GM18909 (cell line): ENCODE measurements around the gene C4A.
"Not testable (repeated sequence)": the region's sequence is repeated elsewhere in the genome, so short reads cannot be mapped to it uniquely, and the experiment has no call there.

ENCODE experiments used
- ATAC-seq: cut with Tn5 transposase; IDR thresholded peaks from one replicate; pipeline ENCODE4 v1.9.1; 2021; ENCODE audit warnings: mild to moderate bottlenecking; ENCODE audit not compliant: unreplicated experiment, poor library complexity

C4A gene

GRCh38 chr6:31981744-31982143, at the start of gene C4A:
TSS of gene C4A (plus strand) at chr6:31982057. CDS start at chr6:31982108, 51 bp downstream.
- not testable (repeated sequence) for ATAC-seq

GRCh38 chr6:31932137-31932536, 49.7 kb upstream of the C4A start:
- ATAC-seq: not testable (repeated sequence)

- ATAC-seq: no peak
Measured at GRCh38 chr6:31933537-31933936, 48.3 kb upstream of the C4A start.

- no peak for ATAC-seq
Measured at GRCh38 chr6:31935021-31935420, 46.8 kb upstream of the C4A start.

- no peak for ATAC-seq
Measured at GRCh38 chr6:31935823-31936222, 46.0 kb upstream of the C4A start.

DNA sequence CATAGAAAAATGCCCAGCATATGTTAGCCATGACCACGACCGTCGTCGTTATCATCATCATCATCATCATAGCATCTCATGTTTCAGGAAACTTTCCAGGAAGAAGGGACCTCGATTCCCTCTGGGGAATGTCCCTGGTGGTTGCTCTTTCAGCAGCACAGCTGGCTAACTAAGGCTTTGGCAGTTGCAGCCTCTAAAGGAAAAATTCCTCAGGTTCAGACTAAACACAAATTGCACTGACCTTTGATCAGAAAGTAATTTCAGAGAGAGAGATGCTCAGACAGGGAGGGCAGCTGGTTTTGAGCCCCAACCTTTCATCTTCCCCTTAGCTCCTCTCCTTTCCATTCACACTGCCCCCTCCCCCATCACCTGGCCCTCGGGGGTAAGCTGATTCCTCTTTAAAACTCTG, 41.6 kb upstream of the C4A start:
- ATAC-seq: no peak

DNA sequence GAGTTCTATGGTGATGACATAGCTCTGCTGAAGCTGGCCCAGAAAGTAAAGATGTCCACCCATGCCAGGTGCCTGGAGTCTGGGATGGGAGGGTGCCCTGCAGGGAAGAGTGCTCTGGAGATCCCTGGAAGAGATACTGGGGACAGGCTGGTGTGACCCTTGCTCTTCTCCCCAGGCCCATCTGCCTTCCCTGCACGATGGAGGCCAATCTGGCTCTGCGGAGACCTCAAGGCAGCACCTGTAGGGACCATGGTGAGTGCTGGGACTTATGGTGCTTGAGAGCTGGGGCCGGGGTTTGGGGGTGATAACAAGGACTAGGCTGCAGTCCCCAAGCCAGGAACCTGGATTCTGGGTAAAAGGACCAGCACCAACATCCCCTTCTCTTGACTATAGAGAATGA, 38.1 kb upstream of the C4A start:
- no peak for ATAC-seq

- no peak for ATAC-seq
Measured at GRCh38 chr6:31945154-31945506, 36.7 kb upstream of the C4A start.

DNA sequence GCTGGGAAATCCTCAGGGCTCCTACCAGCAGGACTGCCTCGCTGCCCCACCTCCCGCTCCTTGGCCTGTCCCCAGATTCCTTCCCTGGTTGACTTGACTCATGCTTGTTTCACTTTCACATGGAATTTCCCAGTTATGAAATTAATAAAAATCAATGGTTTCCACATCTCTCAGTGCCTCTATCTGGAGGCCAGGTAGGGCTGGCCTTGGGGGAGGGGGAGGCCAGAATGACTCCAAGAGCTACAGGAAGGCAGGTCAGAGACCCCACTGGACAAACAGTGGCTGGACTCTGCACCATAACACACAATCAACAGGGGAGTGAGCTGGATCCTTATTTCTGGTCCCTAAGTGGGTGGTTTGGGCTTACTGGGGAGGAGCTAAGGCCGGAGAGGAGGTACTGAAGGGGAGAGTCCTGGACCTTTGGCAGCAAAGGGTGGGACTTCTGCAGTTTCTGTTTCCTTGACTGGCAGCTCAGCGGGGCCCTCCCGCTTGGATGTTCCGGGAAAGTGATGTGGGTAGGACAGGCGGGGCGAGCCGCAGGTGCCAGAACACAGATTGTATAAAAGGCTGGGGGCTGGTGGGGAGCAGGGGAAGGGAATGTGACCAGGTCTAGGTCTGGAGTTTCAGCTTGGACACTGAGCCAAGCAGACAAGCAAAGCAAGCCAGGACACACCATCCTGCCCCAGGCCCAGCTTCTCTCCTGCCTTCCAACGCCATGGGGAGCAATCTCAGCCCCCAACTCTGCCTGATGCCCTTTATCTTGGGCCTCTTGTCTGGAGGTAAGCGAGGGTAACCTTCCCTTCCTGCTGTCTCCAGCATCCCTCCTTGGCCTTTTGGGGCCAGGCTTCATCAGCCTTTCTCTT, 36.1 kb upstream of the C4A start, which contains the start of gene CFB:
Gene CFB, plus strand, starts transcription at position 589 of the 863 bp plus-strand sequence. Its CDS starts 127 bp downstream, at position 716.
- no peak for ATAC-seq

- ATAC-seq: no peak
Measured at GRCh38 chr6:31946370-31946885, 35.4 kb upstream of the C4A start.

DNA sequence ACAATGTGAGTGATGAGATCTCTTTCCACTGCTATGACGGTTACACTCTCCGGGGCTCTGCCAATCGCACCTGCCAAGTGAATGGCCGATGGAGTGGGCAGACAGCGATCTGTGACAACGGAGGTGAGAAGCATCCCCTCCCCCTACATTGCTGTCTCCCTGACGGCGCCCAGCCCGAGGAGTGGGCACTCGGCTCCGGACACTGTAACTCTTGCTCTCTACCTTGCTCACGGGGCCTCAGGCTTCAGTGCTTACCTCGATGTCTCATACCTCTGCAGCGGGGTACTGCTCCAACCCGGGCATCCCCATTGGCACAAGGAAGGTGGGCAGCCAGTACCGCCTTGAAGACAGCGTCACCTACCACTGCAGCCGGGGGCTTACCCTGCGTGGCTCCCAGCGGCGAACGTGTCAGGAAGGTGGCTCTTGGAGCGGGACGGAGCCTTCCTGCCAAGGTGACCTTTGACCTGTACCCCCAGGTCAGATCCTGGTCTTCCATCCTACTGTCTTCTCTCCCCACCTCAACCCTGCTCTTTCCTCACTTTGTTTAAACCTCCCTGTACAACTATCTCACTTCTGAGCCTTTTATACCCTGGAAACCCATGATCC, 34.7 kb upstream of the C4A start:
- no peak for ATAC-seq

- no peak for ATAC-seq
Measured at GRCh38 chr6:31947864-31948263, 34.0 kb upstream of the C4A start.

GRCh38 chr6:31948306-31948705, 33.6 kb upstream of the C4A start:
- no peak for ATAC-seq

GRCh38 chr6:31948753-31949413, 33.0 kb upstream of the C4A start:
- no peak for ATAC-seq

DNA sequence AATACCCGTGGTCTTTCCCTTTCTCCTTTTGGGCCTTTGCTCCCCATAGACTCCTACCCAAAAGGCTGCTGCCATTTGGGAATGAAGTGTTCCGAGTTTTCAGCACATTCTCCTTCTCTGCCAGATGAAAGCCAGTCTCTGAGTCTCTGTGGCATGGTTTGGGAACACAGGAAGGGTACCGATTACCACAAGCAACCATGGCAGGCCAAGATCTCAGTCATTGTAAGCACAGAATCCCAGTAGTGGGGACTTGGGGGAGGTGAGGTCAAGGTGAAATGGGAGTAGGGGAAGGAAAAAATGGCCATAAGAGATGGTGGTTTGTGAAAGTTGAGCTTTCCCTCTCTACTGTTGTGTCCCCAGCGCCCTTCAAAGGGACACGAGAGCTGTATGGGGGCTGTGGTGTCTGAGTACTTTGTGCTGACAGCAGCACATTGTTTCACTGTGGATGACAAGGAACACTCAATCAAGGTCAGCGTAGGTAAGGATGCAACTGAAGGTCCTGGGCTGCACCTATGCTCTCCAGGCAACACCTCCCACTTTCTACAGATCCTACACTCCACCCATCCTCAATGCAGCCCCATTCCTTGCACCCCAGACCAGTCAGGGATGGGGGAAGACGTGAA, 31.8 kb upstream of the C4A start:
- no peak for ATAC-seq

GRCh38 chr6:31952140-31952805, 29.6 kb upstream of the C4A start:
- no peak for ATAC-seq

DNA sequence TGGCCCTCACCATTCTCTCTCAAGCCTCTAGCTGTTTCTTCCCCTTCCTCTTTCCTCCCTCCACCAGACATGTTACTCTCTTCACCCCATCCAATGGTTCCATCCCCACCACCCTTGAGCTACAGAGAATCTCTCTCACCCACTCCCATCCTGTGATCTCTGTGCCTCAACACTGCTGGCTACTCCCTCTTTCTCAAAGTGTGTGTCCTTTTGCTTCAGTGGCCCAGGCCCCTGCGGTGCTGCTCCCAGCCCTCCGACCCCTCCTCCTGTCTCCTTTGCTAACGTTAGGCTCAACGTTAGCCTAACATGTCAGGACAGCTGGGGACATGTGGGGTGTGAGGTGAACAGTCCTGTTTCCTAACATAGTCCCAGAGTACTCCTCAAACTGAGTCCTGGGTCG, 29.0 kb upstream of the C4A start:
- no peak for ATAC-seq

GRCh38 chr6:31954511-31954910, 27.3 kb upstream of the C4A start:
- ATAC-seq: no peak

GRCh38 chr6:31956796-31957195, 25.1 kb upstream of the C4A start:
- ATAC-seq: no peak

DNA sequence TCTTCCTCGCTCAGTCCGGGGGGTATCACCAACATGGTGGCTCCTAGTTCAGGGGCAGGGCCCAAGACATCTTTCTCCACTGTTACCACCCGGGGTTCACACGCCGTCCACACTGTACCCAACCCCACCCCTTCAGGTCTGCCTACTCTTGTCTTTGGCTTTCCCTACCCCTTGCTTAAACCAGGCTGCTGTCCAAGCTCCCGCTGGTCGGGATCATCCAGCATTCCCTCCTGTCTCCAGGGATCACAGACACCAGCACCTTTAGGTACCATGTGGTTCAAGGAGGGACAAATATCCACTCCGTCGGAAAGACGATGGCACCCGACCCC, 23.5 kb upstream of the C4A start:
- ATAC-seq: peak; percentile 18
